PC-3 (cell line): ENCODE measurements around the gene OSBPL7.

ENCODE experiments used
- EZH2 ChIP-seq: fragments of 300-600 bp; sonication (generic); IDR thresholded peaks from one replicate; pipeline ENCODE4 v1.6.1; 2017; ENCODE audit warnings: antibody characterized with exemption, mild to moderate bottlenecking, low read length; ENCODE audit not compliant: unreplicated experiment
- EZH2phosphoT487 ChIP-seq: fragments of 300-600 bp; sonication (generic); IDR thresholded peaks from 2 replicates; pipeline ENCODE4 v1.6.1; 2018; ENCODE audit warnings: mild to moderate bottlenecking, antibody characterized with exemption, low read length, borderline replicate concordance
- TF ChIP-seq, protein P1 (sequence below): fragments of 300-600 bp; sonication (generic); conservative IDR thresholded peaks from 2 replicates; pipeline ENCODE4 v1.5.1; 2017; ENCODE audit warnings: antibody characterized with exemption, low read depth, mild to moderate bottlenecking, low read length

DNA sequence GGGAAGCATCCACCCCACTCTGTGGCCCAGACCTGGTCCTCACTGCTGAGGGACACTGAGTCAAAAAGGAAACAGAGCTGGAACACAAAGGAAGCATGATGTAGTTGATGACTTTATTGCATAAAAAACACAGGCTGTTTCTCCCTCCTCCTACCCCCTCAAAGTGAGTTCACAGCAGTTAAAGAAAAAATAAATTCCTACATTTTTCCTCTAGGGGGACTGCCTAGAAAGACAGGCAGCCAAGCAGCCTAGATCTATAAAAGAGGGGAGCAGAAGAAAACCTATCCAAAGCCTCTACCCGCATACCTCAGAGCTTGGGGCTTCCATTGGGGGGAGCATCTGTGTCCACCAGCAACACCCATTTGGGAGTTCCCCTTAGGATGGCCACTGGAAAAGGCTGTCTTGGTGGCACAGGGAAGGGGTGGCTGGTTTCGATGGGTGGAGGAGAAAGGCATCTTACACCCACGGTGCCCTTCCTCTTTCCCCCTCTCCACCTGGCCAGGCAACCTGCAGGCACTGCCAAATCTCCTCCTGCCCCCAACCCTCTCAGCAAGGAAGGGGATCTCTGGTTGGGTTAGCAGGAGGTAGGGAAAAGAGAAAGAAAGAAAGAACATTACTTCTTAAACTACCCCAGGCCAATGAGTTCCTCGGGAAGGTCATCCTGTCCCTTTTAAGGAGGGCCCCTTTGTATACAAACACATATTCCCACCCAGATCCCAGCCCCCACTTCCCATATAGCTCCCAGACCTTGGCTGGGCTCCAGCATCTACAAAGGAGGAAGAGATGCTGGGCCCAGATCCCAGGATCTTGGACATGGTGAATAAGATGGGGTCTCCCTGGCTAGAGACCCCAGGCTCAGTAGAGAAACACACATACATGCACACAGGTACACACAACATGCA is 23.5 kb upstream of the OSBPL7 start:
- TF ChIP-seq, protein P1, sequence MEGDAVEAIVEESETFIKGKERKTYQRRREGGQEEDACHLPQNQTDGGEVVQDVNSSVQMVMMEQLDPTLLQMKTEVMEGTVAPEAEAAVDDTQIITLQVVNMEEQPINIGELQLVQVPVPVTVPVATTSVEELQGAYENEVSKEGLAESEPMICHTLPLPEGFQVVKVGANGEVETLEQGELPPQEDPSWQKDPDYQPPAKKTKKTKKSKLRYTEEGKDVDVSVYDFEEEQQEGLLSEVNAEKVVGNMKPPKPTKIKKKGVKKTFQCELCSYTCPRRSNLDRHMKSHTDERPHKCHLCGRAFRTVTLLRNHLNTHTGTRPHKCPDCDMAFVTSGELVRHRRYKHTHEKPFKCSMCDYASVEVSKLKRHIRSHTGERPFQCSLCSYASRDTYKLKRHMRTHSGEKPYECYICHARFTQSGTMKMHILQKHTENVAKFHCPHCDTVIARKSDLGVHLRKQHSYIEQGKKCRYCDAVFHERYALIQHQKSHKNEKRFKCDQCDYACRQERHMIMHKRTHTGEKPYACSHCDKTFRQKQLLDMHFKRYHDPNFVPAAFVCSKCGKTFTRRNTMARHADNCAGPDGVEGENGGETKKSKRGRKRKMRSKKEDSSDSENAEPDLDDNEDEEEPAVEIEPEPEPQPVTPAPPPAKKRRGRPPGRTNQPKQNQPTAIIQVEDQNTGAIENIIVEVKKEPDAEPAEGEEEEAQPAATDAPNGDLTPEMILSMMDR: peak; percentile 64
- TF ChIP-seq EZH2 (no peak), EZH2phosphoT487 (no peak)
